Body of pancreas (tissue), 4 donors: Measurements from ENCODE around the gene FOXO1. TPM values are rescaled to one million over a fixed set of nuclear protein-coding genes. Genes with fewer than 3 reads are reported as not detected.

ENCODE experiments used
- ATAC-seq: fragments of 150-250 bp; one replicate; pipeline ENCODE4 v1.9.1; 2016
- DNase-seq, 4 donors: peaks; one replicate each; pipeline ENCODE4 v3.0.0-alpha.2; 2019
- H3K27ac ChIP-seq, 4 donors: fragments of 200-600 bp; sonication (generic); 1 replicate in 3 of 4; 2 replicates in 1 of 4; pipeline versions ENCODE4 v1.5.1 to v1.6.1; 2016 to 2019; ENCODE audit warnings: mild to moderate bottlenecking in 1 of 4, mixed read lengths in 1 of 4, moderate library complexity in 1 of 4
- H3K27me3 ChIP-seq, 2 donors: fragments of 200-600 bp; sonication (generic); one replicate each; pipeline ENCODE4 v1.6.0; 2016; ENCODE audit warnings: mild to moderate bottlenecking in 1 of 2
- H3K36me3 ChIP-seq, 2 donors: fragments of 200-600 bp; sonication (generic); replicated peaks in 1 of 2; 2 replicates each; pipeline ENCODE4 v1.5.1; 2016; ENCODE audit warnings: low read depth in 2 of 2; ENCODE audit not compliant: insufficient read depth in 1 of 2
- H3K4me1 ChIP-seq: fragments of 200-600 bp; sonication (generic); one replicate; pipeline ENCODE4 v1.6.0; 2016
- H3K4me3 ChIP-seq, 2 donors: fragments of 200-600 bp; sonication (generic); 1 replicate in 1 of 2; 2 replicates in 1 of 2; pipeline ENCODE4 v1.5.1; 2016 to 2019
- H3K9me3 ChIP-seq, 3 donors: fragments of 200-600 bp; sonication (generic); 1 replicate in 2 of 3; 2 replicates in 1 of 3; pipeline ENCODE4 v1.5.1; 2016
- POLR2A ChIP-seq, 3 donors: fragments of 450-650 bp; IDR thresholded peaks; one replicate each; pipeline ENCODE4 v1.6.1; 2016; ENCODE audit warnings: antibody characterized with exemption in 3 of 3, mild to moderate bottlenecking in 2 of 3
- WGBS, 2 donors: methylation state at CpG; one replicate each; pipeline ENCODE4 v1.1.5; 2017; 5-methylcytosine and 5-hydroxymethylcytosine counted together
- intact Hi-C: fragments of 100-400 bp; cut with DNase I; formaldehyde crosslinking; loops from one replicate; pipeline ENCODE4 v1.15.1; 2023
- total RNA-seq, 2 donors: library from RNA; depleted of rRNA; stranded (reverse); fragments of >200 nt; gene quantifications; one replicate each; pipeline ENCODE4 v1.1.0, GENCODE V29; 2016
- TF ChIP-seq, protein P1 (sequence below), 7 experiments: fragments of 450-650 bp in 4 of 7; fragments of 200-600 bp in 3 of 7; sonication (generic) in 3 of 7; IDR thresholded peaks; one replicate each; pipeline ENCODE4 v1.5.1; 2016 to 2019; ENCODE audit warnings: antibody characterized with exemption in 7 of 7

FOXO1 gene
- total RNA-seq, 2 donors from 2014 or later, result 24.1 to 51.1 TPM

DNA sequence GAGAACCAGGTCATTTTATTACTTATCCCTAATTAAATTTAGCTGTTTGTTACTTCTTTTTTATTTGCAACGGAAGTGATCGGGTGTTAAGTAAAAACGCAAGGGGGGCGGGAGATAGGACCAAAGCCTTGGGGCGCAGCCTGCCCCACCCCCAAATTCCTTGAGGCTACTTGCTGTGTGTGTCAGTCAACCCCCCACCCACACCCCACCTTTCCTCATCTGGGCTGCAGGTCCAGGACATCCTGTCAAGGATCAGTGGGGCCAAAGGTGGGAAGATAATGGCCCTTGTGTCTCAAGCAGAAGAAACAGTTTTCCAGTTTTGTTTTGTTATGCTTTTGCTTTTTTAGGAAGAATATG, 1.2 kb upstream of the FOXO1 start:
- DNase-seq, result peak in 1 of 4 donors; percentile 29
- Histone ChIP-seq H3K27me3 (no peaks in the 10 kb centered on the region), H3K27ac (peak overlapping the region; percentile 88 to 98 (median 98)), H3K36me3 (no peaks in the 10 kb centered on the region), H3K4me3 (peak overlapping the region in 1 of 2 donors; percentile 93), H3K9me3 (no peaks in the 10 kb centered on the region), H3K4me1 (peaks cover 22% of the 10 kb centered on the region)
- ATAC-seq, result no peak
- 11 to 12% methylated on average over 5 of the region's 5 CpGs for WGBS, 2 donors
- intact Hi-C loops, result no loop called here
- no peak for TF ChIP-seq POLR2A (IDR thresholded peaks at IDR 0.05)
- TF ChIP-seq, protein P1, sequence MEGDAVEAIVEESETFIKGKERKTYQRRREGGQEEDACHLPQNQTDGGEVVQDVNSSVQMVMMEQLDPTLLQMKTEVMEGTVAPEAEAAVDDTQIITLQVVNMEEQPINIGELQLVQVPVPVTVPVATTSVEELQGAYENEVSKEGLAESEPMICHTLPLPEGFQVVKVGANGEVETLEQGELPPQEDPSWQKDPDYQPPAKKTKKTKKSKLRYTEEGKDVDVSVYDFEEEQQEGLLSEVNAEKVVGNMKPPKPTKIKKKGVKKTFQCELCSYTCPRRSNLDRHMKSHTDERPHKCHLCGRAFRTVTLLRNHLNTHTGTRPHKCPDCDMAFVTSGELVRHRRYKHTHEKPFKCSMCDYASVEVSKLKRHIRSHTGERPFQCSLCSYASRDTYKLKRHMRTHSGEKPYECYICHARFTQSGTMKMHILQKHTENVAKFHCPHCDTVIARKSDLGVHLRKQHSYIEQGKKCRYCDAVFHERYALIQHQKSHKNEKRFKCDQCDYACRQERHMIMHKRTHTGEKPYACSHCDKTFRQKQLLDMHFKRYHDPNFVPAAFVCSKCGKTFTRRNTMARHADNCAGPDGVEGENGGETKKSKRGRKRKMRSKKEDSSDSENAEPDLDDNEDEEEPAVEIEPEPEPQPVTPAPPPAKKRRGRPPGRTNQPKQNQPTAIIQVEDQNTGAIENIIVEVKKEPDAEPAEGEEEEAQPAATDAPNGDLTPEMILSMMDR (IDR thresholded peaks at IDR 0.05), result no peak

DNA sequence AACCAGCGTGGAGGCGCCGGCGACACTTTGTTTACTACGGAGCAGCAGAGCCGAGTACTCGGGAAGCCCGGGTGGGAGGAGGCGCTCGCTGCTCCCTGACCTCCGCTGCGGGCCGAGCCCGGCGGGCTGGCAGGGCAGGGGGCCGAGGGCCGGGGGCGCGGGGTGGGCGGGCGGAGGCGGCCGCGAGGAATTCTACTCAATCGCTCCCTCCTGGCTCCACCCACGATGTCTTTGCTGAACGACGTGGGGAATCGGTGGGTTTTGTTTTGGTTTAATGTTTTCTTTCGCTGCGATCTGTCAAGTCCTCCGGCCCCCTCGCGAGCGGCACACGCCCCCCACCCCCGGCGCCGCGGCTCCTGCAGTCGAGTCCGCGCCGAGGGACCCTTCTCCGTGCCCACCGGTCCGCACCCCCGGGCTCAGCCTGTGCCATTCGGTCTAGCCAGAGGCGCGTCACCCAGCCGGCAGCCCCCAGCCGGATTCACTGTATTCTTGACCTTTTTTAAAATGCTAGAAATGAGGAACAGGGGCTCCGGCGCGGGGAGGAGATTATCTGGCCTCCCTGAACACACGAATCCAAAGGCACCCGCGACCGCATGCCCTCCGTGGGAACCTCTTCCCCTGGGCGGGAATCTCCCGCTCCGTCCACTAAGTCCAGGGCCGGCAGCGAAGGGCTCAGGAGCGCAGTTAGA, 636 bp upstream of the FOXO1 start:
- ATAC-seq, result peak; percentile 45
- Histone ChIP-seq H3K27me3 (no peaks in the 10 kb centered on the region), H3K4me1 (peaks cover 22% of the 10 kb centered on the region), H3K36me3 (no peaks in the 10 kb centered on the region), H3K4me3 (peak overlapping the region; percentile 37 to 93), H3K9me3 (no peaks in the 10 kb centered on the region), H3K27ac (peak overlapping the region; percentile 88 to 98 (median 98))
- TF ChIP-seq POLR2A (IDR thresholded peaks at IDR 0.05), result no peak
- TF ChIP-seq, protein P1 (IDR thresholded peaks at IDR 0.05), result no peak
- 1 to 2% methylated on average over 42 to 66 of the region's 67 CpGs for WGBS, 2 donors
- peak; percentile 52 to 80 (median 62) for DNase-seq
- intact Hi-C loops, result no loop called here

DNA sequence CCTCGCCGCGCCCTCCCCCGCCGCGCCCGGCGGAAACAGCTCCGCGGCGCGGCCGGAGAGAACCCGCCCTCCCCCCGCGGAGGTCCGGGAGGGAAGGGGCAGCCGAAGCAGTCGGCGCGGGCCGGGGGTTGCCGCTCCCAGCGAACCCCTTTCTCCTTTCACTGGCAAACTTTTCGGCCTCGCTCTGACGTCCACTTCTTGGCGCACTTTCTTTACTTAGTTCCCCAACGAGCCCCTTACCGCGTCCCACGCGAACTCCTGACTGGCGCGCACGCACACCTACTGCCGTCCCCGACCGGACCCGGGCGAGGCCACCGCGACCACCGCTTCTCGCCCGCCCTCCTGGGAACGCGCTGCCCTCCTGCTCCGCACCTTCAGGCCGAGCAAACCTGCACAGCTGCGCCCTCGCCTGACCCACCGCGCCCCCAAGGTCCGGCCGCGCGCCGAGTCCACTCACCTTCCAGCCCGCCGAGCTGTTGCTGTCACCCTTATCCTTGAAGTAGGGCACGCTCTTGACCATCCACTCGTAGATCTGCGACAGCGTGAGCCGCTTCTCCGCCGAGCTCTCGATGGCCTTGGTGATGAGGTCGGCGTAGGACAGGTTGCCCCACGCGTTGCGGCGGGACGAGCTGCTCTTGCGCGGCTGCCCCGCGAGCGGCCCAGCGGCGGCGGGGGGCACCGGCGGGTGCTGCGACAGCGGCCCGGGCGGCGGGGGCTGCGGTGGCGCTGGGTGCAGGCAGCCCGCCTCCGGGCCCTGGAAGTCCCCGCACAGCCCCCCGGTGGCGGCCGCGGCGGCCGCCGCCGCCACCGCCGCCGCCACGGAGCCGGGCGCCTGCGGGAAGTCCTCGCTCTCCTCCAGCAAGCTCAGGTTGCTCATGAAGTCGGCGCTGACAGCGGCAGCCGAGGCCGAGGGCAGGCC, 1.1 kb downstream of the FOXO1 start:
- no peaks in the 10 kb centered on the region for H3K27me3 ChIP-seq
- intact Hi-C loops, result no loop called here
- ATAC-seq (peak; percentile 8), DNase-seq (peak; percentile 44 to 53 (median 48))
- H3K27ac ChIP-seq, result peak overlapping the region; percentile 94 to 98 (median 98)
- WGBS, 2 donors, result 0% methylated on average over 1 to 94 of the region's 117 CpGs
- H3K4me3 ChIP-seq, result peak overlapping the region; percentile 89
- H3K36me3 ChIP-seq, result no peaks in the 10 kb centered on the region
- peak in 2 of 3 donors; percentile 5 to 42 for TF ChIP-seq POLR2A (IDR thresholded peaks at IDR 0.05)
- TF ChIP-seq, protein P1 (IDR thresholded peaks at IDR 0.05), result no peak
- peaks cover 37% of the 10 kb centered on the region for H3K4me1 ChIP-seq
- no peaks in the 10 kb centered on the region for H3K9me3 ChIP-seq

DNA sequence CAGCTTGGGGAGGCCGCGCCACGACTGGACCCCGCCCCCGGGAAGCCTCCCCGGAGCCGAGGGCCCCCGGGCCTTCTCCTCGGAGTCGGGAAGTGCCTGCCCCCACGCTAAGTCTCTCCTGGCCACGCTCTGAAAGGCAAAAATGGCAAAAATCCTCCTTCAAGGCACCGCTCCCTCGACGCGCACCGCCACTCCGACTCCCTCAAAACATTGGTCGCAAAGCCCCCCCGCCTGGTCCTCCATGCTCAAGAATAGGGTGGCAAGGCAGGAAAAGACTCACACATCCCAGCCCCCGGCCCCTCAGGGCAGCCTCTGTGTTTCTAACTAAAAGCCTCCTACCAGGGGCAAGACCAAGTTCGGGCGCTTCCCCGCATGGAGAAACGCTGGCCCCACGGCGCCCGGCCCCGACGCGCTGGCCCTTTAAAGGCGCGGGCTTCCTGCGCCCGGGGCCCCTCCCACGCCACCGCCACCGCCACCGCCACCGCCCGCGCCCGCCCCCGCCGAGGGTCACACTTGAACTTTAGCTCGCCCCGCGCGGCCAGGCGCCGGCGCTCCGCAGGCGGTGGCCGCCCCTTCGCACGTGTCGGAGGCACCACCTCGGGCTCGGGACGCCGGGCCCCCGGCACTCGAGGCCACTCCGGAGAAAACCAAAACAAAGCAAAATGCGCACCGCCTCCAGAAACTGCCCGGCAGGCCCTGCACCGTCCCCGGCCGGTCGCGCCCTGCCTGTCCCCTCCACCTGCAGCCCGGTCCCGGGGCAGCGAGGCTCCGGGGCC, 1.9 kb downstream of the FOXO1 start:
- peak overlapping the region; percentile 89 for H3K4me3 ChIP-seq
- WGBS, 2 donors, result 0 to 1% methylated on average over 1 to 77 of the region's 77 CpGs
- peak overlapping the region; percentile 94 to 98 (median 98) for H3K27ac ChIP-seq
- no peaks in the 10 kb centered on the region for H3K27me3 ChIP-seq
- peaks cover 44% of the 10 kb centered on the region for H3K4me1 ChIP-seq
- DNase-seq, result peak; percentile 78 to 86 (median 80)
- intact Hi-C loops, result no loop called here
- TF ChIP-seq, protein P1 (IDR thresholded peaks at IDR 0.05), result no peak
- peak; percentile 58 to 79 (median 65) for TF ChIP-seq POLR2A (IDR thresholded peaks at IDR 0.05)
- peak; percentile 60 for ATAC-seq
- H3K9me3 ChIP-seq, result no peaks in the 10 kb centered on the region
- no peaks in the 10 kb centered on the region for H3K36me3 ChIP-seq
